HG03108 (cell line): ENCODE measurements around the gene SLC6A12.
"Not testable (repeated sequence)": the region's sequence is repeated elsewhere in the genome, so short reads cannot be mapped to it uniquely, and the experiment has no call there.

Experiments
- ATAC-seq: cut with Tn5 transposase; IDR thresholded peaks from one replicate; pipeline ENCODE4 v1.9.1; 2021; ENCODE audit warnings: moderate library complexity; ENCODE audit not compliant: unreplicated experiment

Gene SLC6A12

DNA sequence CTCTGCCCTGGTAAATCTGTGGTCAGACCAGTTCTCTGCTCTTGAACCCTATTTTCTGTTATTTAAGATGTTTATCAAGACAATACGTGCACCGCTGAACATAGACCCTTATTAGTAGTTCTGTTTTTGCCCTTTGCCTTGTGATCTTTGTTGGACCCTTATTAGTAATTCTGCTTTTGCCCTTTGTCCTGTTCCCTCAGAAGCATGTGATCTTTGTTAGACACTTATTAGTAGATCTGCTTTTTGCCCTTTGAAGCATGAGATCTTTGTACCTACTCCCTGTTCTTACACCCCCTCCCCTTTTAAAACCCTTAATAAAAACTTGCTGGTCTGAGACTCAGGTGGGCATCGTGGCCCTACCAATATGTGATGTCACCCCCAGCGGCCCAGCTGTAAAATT lies 22.0 kb upstream of the SLC6A12 start:
- not testable (repeated sequence) for ATAC-seq

DNA sequence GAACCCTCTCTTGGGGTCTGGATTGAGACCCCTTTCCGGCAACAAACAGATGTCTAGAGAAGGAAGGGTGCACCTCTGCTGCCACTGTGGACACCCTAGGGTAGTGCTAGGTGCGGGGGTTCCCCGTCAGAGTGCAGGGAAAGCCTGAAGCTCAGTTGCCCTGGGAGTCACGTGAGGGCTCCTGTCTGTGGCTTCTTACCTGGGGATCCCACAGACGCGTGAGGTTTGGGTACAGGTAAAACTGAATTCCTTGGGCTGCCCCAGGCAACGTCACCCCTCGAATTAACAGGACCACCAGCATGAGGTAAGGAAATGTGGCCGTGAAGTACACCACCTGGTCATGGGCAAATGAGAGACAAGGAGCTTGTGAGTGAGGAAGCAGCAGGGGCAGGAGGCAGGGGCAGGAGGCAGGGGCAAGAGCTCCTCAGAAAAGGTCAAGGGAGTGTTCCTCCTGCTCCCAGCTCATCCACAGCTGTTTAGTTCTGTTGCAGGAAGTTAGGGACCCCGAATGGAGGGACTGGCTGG lies 21.0 kb upstream of the SLC6A12 start:
- no peak for ATAC-seq

DNA sequence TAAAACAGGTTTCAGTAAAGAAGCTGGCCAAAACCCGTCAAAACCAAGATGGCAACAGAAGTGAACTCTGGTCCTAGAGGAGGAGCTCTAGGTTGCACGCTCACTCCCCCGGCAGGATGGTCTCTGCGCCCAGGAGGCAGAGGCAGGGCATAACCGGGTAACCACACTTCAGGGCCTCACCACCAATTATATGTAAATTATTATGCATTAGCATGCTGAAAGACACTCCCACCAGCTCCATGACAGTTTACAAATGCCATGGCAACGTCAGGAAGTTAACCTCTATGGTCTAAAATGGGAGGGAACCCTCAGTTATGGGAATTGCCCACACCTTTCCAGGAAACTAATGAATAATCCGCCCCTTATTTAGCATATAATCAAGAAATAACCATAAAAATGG lies 20.1 kb upstream of the SLC6A12 start:
- no peak for ATAC-seq

DNA sequence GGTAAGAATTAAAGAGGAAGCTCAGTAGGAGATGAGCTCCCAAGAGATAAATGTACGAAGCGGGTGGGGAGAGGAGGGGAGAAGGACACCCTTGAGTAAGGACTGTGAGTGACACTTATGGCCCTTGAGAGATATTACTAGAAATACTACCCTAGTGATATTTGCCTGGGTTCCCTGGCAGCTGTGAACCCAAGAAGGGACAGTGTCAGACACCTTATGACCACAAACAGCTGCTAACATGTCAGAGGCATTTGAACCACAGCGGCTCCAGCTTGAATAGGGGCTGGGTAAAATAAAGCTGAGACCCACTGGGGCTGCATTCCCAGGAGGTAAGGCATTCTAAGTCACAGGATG lies 19.6 kb upstream of the SLC6A12 start:
- ATAC-seq: no peak

- ATAC-seq: no peak
Observed at GRCh38 chr12:232731-233614, 19.0 kb upstream of the SLC6A12 start.

GRCh38 chr12:230925-231671 lies 17.1 kb upstream of the SLC6A12 start:
- ATAC-seq: no peak

- no peak for ATAC-seq
Observed at GRCh38 chr12:229441-230191, 15.7 kb upstream of the SLC6A12 start.

DNA sequence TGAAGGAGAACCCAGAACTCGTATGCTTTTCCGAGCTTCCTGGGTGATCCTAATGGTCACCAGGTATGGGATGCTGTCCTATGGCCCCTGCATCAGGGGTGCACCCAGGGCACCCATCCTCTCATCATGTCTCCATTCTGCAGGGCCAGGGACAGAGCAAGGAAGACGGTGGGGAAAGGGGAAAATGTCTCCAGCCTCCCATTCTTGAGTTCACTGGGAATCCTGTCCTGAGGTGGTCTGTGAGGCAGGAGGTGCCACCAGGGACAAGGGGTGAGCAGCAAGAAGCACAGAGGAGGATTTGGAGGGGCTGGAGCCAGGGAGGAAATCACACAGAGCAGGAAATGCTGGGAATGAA lies 14.9 kb upstream of the SLC6A12 start:
- no peak for ATAC-seq

DNA sequence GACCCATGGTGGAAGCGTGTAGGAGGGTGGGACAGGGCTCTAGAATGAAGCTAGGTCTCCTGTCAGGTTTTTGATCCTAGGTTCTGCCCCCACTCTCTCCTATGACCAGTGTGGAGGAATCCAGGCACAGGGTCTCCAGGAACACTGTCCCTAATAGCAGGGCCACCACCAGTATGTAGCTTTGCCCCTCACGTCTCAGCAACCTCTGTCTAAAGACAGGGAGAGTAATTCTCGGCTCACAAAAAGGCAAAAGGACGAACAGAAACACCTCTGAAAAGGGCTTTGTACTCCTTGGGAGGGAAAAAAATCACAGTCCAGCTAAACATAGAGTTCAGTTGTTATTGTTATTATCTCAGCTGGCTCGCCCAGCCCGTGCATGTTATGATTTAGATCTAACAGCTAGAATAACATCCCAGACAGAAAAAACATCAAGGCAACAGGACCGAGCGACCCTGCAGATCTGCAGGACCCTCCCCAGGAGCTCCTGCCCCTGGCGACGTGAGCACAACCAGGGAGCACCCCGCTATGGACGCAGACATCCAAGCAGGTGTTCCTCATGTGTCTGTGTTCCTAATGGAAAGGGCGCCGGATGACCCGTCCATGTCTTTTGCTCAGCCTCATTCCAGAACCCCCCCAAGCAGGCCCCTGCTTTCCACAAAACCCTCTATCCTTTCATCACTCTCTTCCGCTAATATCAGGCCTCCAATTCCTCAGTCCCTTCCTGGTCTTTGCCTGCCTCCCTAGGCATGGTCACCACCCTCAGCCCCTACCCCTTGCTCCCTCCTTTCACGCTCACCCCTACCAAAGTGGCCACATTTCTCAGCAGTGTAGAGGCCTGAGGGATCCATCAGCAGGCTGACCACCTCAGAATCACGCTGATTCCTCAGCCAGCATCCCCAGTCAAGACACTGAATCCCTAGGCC lies 14.2 kb upstream of the SLC6A12 start:
- no peak for ATAC-seq

GRCh38 chr12:227286-227915 lies 13.4 kb upstream of the SLC6A12 start:
- ATAC-seq: no peak

- ATAC-seq: no peak
Observed at GRCh38 chr12:226401-226800, 12.4 kb upstream of the SLC6A12 start.

DNA sequence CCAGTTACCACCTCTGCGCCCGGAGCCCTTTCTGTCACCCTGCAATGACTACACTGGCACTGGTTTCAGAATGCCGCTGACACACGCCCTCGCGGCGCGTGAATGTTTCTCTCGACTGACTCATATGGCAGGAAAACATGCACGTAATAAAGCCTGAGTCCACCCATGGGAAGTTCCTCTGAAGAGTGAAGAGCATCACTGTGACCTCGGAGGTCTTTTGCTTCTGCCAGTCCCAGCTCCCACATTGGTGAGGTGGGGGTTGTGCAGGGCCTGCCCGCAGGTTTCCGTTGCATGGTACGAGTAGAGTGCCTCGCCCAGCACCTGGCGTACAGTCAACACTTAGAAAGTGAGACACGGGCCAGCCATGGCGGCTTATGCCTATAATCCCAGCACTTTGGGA lies 11.1 kb upstream of the SLC6A12 start:
- ATAC-seq: no peak

DNA sequence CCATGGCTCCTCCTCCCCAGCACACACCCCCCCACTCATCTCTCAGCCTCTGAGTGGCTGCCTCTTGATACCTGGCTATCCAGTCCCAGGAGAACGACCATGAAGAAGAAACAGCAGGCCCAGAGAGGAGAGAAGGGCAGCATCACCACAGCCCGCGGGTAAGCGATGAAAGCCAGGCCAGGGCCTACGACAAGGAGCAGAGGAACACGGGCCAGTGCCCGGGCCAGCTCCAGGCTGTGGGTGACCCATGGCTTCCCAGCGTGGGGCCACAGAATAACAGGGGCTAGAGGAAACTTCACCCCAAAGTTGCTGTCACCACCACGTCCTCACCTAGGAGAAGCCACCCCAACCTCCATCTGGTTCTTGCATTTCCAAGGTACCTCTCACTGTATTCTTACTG lies 10.4 kb upstream of the SLC6A12 start:
- ATAC-seq: no peak

DNA sequence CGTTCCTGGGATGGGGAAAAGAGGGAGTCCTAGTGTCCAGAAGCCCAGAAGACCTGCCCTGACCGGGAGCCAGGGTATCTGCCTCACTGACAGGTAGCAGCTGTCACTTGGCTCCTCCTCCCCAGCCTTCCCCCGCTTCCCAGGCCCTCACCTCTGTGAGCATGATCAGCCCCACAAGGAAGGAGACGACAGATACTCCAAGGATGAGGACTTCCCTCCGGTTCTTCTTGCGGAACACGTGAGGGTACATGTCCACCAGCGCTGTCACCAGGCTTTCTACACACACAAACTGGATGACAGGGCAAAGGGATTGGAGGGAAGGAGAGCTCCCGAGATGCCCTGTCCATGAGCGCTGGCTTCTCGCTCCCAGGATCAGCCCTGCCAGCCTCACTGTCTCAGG lies 9.9 kb upstream of the SLC6A12 start:
- ATAC-seq: no peak

GRCh38 chr12:221736-222135 lies 7.8 kb upstream of the SLC6A12 start:
- ATAC-seq: no peak

DNA sequence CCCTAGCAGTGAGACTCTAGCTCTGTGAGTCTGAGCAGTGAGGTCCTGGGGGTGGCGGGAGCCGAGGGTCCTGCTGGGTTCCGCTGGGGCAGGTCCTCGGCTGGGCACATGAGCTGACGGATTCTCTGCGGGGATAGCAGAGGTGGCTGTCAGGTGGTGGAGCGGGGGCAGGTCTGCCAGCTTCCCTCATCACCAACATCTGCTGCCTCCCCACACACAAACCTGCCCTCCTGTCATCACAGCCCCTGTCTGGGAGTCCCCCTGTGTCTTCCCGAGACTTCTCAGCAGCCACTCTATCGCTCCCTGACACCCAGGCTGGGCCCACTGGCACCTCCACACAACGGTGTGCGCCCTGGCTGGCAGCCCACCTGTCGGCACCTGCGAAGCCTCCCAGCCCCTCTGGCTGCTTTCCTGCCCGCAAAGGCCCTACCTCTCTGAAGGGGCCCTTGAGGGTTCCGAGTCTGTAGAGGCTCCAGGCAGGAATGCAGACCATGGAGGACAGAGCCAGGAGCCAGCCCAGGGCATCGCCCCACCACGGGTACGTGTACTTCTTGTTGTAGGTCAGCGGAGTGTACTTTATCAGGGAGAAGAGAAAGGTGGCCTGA lies 7.1 kb upstream of the SLC6A12 start:
- no peak for ATAC-seq

- no peak for ATAC-seq
Observed at GRCh38 chr12:220491-220890, 6.5 kb upstream of the SLC6A12 start.

DNA sequence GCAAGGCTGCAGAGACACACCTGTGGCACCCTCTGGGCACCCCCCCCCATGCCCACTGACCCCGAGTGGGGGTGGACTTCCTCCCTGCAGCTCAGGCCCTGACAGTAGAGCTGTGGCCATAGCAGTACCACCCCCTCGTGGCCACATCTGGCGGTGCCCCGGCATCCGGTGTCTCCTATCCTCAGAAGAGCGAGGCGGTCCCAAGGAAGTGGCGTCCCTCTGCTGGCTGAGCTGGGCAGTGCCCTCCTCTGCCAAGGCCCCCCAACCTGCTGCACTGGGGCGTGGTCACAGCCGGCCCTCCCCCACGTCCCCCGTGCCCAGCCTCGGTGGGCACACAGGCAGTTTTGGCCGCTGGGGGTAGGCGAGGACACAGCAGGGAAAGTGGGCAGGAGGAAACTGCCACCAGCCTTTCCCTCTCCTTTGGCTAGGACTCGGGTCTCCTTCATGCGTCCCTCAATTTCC lies 6.0 kb upstream of the SLC6A12 start:
- no peak for ATAC-seq
